Ascending aorta (tissue), 2 donors: ENCODE results near the gene OR4D9. TPM values are rescaled to one million over a fixed set of nuclear protein-coding genes. Genes with fewer than 3 reads are reported as not detected.

Experiments
- DNase-seq, 2 donors: peaks; one replicate each; pipeline ENCODE4 v3.0.0-alpha.2; 2019; ENCODE audit warnings: low spot score in 2 of 2
- H3K27ac ChIP-seq, 2 donors: fragments of 200-600 bp; sonication (generic); one replicate each; pipeline ENCODE4 v1.5.1; 2016 to 2017; ENCODE audit warnings: mild to moderate bottlenecking in 1 of 2
- H3K27me3 ChIP-seq: fragments of 200-600 bp; sonication (generic); one replicate; pipeline ENCODE4 v1.5.1; 2017
- H3K36me3 ChIP-seq, 2 donors: fragments of 200-600 bp; sonication (generic); one replicate each; pipeline ENCODE4 v1.5.1; 2016
- H3K4me1 ChIP-seq, 2 donors: fragments of 200-600 bp; sonication (generic); one replicate each; pipeline ENCODE4 v1.5.1; 2016 to 2017; ENCODE audit warnings: mild to moderate bottlenecking in 1 of 2
- H3K4me3 ChIP-seq, 2 donors: fragments of 200-600 bp; sonication (generic); one replicate each; pipeline ENCODE4 v1.5.1; 2016 to 2017; ENCODE audit warnings: mild to moderate bottlenecking in 1 of 2
- H3K9me3 ChIP-seq, 2 donors: fragments of 200-600 bp; sonication (generic); one replicate each; pipeline ENCODE4 v1.5.1; 2016
- CTCF ChIP-seq, 3 experiments: fragments of 200-600 bp in 2 of 3; fragments of 450-650 bp in 1 of 3; sonication (generic) in 2 of 3; IDR thresholded peaks; one replicate each; pipeline ENCODE4 v1.5.1; 2016 to 2019; ENCODE audit warnings: antibody characterized with exemption in 3 of 3, mild to moderate bottlenecking in 1 of 3, moderate library complexity in 1 of 3
- intact Hi-C: fragments of 100-400 bp; cut with DNase I; formaldehyde crosslinking; loops from one replicate; pipeline ENCODE4 v1.15.1; 2023
- total RNA-seq: library from RNA; depleted of rRNA; stranded (reverse); fragments of >200 nt; gene quantifications from one replicate; pipeline ENCODE4 v1.1.0, GENCODE V29; 2016

The OR4D9 gene
- total RNA-seq, 1 donor from 2014 or later = not detected

- Histone ChIP-seq H3K4me1 (peaks cover 0 to 6% of the 10 kb centered on the region in 2 donors), H3K9me3 (no peaks in the 10 kb centered on the region), H3K36me3 (no peaks in the 10 kb centered on the region), H3K27ac (peak overlapping the region; percentile 62 to 74), H3K4me3 (peak overlapping the region; percentile 24 to 57), H3K27me3 (no peaks in the 10 kb centered on the region)
- intact Hi-C loops = loop anchor here (10.0 kb wide), 2 partner anchors 412 to 1598 kb away; partner anchors contain the start of gene FAM111A
- TF ChIP-seq CTCF (IDR thresholded peaks at IDR 0.05) = no peak
- peak in 1 of 2 donors; percentile 74 for DNase-seq
Measured at GRCh38 chr11:59556115-59556916, 45.0 kb downstream of the OR4D9 start.

GRCh38 chr11:59556917-59557348 is 45.6 kb downstream of the OR4D9 start:
- intact Hi-C loops = loop anchor here (10.0 kb wide), 2 partner anchors 412 to 1598 kb away; partner anchors contain the start of gene FAM111A
- no peak for TF ChIP-seq CTCF (IDR thresholded peaks at IDR 0.05)

GRCh38 chr11:59558270-59558643 is 46.9 kb downstream of the OR4D9 start:
- Histone ChIP-seq H3K27me3 (no peaks in the 10 kb centered on the region), H3K9me3 (no peaks in the 10 kb centered on the region), H3K4me1 (peaks cover 0 to 8% of the 10 kb centered on the region in 2 donors), H3K4me3 (no peak overlapping the region), H3K27ac (peak overlapping the region; percentile 57 to 74), H3K36me3 (no peaks in the 10 kb centered on the region)
- TF ChIP-seq CTCF (IDR thresholded peaks at IDR 0.05) = no peak
- DNase-seq = no peak
- intact Hi-C loops = loop anchor here (10.0 kb wide), 2 partner anchors 413 to 1597 kb away; partner anchors contain the start of gene FAM111A

More at GRCh38 chr11:59556917-59557348, 45.6 kb downstream of the OR4D9 start:
- Histone ChIP-seq H3K27ac (peak overlapping the region; percentile 57 to 74), H3K36me3 (no peaks in the 10 kb centered on the region), H3K27me3 (no peaks in the 10 kb centered on the region), H3K4me3 (peak overlapping the region in 1 of 2 donors; percentile 57), H3K9me3 (no peaks in the 10 kb centered on the region), H3K4me1 (peaks cover 0 to 8% of the 10 kb centered on the region in 2 donors)
- no peak for DNase-seq

- Histone ChIP-seq H3K4me1 (peaks cover 0 to 8% of the 10 kb centered on the region in 2 donors), H3K27ac (peak overlapping the region; percentile 74 to 89), H3K4me3 (peak overlapping the region; percentile 83), H3K36me3 (no peaks in the 10 kb centered on the region), H3K9me3 (no peaks in the 10 kb centered on the region), H3K27me3 (no peaks in the 10 kb centered on the region)
- intact Hi-C loops = loop anchor here (1.0 to 10.0 kb wide), 5 partner anchors 9 to 1595 kb away; partner anchors contain the start of genes FAM111A, OSBP and PRPF19
- no peak for DNase-seq
- TF ChIP-seq CTCF (IDR thresholded peaks at IDR 0.05) = no peak
Measured at GRCh38 chr11:59559886-59560285, 48.5 kb downstream of the OR4D9 start.

- peak in 1 of 2 donors; percentile 74 for DNase-seq
- no peaks in the 10 kb centered on the region for H3K36me3 ChIP-seq
- intact Hi-C loops = loop anchor here (1.0 to 5.0 kb wide), 3 partner anchors 9 to 1347 kb away; partner anchors contain the start of genes OSBP and PRPF19
- peaks cover 0 to 8% of the 10 kb centered on the region in 2 donors for H3K4me1 ChIP-seq
- H3K27ac ChIP-seq = peak overlapping the region; percentile 74 to 89
- peak overlapping the region; percentile 83 for H3K4me3 ChIP-seq
- no peaks in the 10 kb centered on the region for H3K9me3 ChIP-seq
- no peaks in the 10 kb centered on the region for H3K27me3 ChIP-seq
- no peak for TF ChIP-seq CTCF (IDR thresholded peaks at IDR 0.05)
Measured at GRCh38 chr11:59560290-59560701, 49.0 kb downstream of the OR4D9 start.
